ENCODE results near the gene GSTM5.
"Not testable (repeated sequence)": the region's sequence is repeated elsewhere in the genome, so short reads cannot be mapped to it uniquely, and the experiment has no call there.

GSTM5 gene

DNA sequence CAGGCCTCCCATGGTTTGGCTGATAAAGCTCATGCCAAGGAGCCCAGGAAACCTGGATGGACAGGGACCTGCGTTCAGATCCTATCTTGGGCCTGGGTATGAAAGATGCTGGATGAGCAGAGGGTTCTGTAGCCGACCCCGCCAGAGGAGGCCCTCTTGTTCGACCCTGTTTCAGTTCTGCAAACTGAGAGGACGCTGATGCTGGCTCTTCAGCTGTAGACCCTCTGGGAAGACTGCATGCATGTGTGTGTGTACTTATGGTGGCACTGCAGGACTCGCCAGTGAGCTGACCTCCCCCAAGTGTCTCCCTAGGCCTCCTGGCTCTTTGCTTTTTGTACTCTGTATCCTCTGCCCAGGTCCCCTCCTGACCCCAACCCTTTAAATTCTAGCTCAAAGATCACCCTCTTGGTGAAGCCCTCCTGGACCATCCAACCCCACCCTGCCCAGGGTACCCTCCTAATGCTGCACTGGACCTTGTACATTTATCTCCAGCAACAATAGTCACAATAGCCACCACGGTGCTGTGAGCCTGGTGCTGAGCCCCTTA lies 50.1 kb downstream of the GSTM5 start:
- no peak for DNase-seq (ENCODE audit: low read depth)

DNA sequence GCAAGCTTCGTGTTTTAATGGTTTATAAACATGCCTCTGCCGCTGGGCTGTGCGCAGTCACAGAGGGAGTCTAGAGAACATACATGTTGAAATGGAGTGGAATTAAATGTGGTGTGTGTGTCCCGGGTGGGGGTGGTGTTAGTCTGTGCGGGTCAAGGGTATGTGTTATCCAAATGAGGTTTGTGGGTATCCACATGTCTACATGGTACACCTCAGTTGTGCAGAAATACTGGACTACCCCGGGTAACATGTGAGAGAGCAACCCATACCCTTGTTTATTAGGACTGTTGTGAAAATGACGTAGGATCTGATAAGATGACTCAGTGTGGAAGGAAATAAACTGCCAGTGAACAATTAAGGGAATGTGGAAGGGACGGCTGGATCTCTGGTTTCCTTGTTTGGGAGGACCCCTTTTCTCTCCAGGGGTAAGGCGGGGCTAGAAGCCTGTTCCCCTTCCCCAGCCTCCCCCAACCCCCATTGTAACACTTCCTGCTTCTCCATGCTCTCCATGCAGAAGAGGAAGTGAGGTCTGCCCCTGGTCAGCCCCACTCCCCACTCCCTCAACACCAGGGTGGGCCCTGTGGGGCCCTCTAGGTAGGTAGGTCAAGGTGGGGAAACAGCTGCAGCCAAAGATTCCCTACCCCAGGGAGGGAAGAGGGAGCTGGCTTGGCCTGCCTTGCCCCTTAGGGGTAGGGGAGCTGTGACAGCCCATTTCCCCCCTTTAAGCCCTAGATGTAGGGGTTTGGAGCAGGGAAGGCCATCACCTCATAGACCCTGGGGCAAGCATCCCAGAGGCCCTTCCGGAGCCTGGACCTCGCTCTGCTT lies 51.0 kb downstream of the GSTM5 start:
- no peak for DNase-seq (ENCODE audit: low read depth)

DNA sequence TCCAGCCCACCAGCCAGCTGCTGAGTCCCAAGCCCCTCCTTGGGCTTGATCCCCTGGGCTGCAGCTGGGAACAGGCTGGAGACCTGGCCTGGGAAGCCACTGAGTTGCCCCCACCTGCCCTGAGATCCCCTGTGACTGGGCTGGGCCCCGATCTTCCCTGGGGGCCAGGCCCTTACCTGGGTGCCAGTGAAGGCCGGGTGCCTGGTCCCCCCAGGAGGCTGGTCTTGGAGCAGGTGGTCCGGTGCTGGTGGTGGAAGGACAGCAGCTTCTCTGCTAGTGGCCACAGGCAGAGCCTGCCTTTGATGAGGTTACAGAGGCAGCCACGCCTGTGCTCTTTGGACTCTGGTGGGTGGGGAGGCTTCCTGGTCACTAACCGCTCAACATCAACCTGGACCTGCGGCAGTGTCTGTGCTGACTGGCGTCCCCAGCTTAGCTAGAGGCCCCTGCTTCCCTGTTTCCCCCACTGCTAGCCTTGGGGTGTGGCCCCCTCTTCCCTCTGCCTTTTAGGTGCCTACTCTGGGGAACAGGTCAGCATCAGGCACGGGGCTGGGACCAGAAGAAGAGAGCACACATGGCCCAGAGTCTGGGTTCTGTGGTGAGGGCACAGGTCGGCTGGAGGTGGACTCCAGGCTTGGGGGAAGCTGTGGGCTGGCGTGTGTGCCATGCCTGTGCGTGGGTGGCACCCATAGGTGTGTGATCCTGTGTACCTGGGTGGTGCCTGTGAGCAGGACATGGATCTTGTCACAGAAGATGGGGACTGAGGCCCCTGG lies 51.8 kb downstream of the GSTM5 start, which contains the start of gene EPS8L3:
EPS8L3 (minus strand) TSS at position 278 of the 770 bp plus-strand sequence. CDS start 2,174 bp downstream, outside the sequence.
- no peak for DNase-seq (ENCODE audit: low read depth)

DNA sequence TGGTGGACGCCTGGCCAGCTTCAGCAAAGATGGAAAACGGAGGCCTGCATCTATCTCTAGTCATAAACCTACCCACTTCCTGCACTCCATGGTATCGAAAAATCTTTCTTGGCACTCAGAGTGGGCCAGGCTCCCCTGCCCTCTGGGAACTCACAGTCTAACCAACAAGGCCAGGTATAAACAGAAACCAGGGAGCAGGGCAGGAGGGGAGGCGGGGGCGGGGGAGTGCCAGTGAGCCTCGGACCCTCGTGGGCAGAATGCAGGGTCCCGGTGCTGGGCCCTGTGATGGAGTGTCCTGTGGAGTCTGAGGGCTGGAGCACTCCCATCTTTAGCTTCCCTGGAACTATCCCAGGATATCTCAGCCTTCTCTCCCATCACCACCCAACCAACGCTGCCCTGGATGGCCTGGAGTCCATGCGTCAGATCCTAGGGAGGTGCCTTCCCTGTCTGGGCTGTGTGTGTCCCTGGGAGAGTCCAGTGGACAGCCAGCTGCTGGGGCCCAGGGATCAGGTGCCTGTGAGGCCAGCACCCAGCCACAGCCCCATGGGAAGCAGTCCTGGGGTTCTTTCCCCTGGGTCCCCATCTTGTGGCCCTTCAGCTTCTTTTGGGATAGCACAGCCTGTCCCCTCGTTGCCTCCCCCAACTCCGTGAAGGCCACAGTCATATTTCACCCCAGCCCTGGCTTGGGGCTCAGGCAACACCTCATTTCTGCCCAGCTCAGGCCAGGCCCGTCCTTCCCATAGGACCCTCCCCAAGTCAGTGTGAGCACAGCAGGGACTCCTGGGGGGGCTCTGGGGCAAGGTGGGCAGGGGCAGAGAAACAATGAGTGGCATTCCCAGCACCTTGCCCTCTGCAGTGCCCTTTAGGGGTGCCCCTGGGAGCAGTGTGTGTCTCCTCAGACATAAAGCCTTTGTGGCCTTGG lies 52.8 kb downstream of the GSTM5 start:
- DNase-seq (ENCODE audit: low read depth): no peak

DNA sequence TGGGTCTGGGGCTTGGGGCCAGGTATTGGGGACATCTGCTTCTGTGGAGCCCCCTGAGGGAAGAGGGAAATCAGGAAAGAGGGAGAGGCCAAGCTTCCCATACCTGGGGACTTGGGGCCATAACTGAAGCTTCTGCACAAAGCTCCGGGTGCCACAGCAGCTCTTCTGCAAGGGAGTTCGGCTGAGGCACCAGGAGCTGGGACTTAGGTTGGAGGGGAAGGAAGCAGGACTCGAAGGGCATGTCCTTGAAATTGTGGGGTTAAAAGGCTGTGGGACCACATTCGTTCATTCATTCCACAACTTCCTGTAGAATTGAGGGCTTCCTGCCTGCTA lies 53.4 kb downstream of the GSTM5 start:
- DNase-seq (ENCODE audit: low read depth): no peak

DNA sequence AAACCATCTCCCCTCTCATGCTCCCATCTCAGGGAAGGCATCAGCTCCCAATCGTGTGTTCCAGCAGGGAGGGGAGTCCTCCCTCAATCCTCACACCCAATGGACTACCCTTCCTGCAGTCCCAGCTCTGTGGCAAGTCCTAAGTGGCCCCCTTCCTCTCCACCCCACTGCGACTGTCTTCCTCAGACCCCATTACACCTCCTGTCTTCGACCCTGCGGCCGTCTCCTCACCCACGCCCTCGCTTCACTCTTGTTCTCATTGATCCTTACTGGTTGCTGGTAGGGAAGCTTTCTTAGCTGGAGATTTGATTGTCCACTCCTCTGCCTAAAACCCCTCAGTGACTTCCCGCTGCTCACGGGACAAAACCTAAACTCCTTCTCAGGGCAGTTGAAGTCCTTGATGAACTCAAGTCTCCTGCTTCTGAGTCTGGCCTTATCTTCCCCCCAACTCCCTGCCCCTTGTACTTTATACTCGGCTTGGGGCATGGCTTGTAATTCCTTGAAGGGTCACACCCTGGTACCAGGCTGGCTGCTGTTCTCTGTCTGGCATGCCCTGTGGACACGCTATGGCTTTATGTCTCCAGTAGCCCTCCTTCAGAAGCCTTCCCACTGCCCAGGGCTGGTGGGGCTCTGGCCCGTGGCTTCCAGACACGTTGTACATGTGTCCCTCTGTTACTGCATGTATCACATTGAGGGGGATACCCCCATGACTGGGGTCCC lies 54.0 kb downstream of the GSTM5 start:
- DNase-seq (ENCODE audit: low read depth): no peak

DNA sequence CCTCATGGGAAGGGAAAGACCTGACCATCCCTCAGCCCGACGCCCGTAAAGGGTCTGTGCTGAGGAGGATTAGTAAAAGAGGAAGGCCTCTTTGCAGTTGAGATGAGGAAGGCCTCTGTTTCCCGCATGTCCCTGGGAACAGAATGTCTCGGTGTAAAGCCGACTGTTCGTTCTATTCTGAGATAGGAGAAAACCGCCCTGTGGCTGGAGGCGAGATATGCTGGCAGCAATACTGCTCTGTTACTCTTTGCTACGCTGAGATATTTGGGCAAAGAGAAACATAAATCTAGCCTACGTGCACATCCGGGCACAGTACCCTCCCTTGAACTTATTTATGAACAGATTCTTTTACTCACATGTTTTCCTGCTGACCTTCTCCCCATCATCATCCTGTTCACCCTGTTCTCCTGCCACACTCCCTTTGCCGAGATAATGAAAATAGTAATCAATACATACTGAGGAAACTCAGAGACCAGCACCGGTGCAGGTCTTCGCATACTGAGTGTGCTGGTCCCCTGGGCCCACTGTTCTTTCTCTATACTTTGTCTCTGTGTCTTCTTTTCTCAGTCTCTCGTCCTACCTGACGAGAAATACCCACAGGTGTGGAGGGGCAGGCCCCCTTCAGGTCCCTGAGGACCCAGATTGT lies 55.1 kb downstream of the GSTM5 start:
- not testable (repeated sequence) for DNase-seq (ENCODE audit: low read depth)

Measured in HS-27A (cell line).